NB4 (cell line): ENCODE measurements around the gene C22orf23.

Experiments used
- MYC ChIP-seq: IDR thresholded peaks from 2 replicates; pipeline ENCODE4 v1.6.1; 2011; ENCODE audit warnings: low read depth, low read length
- POLR2A ChIP-seq: IDR thresholded peaks from 2 replicates; pipeline ENCODE4 v1.6.1; 2011; ENCODE audit warnings: mild to moderate bottlenecking; ENCODE audit not compliant: insufficient read length; ENCODE audit errors: extremely low read depth
- TF ChIP-seq, protein P1 (sequence below): IDR thresholded peaks from one replicate; pipeline ENCODE4 v1.5.1; 2012; ENCODE audit warnings: low read depth, low read length
- TF ChIP-seq, protein P2 (sequence below): IDR thresholded peaks from 2 replicates; pipeline ENCODE4 v1.6.1; 2011; ENCODE audit warnings: low read depth, low read length

DNA sequence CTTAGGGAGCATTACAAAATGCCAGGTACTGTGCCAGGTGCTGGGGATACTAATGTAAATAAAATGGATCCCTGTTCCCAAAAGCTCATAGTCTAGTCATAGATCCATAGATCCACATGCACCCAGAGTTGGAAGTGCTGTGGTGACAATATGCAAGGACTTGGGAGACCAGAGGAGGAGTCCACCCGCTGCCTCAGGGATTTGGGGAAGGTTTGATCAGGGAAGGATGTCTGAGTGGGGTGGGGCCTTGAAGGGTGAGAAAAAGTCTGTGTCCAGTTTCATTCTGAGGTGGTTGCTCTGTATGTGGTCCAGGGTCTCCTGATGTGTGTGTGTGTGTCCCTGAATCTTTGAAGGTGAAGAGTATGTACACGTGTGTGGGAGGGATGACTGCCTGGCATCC lies 21.8 kb upstream of the C22orf23 start:
- TF ChIP-seq, protein P1, sequence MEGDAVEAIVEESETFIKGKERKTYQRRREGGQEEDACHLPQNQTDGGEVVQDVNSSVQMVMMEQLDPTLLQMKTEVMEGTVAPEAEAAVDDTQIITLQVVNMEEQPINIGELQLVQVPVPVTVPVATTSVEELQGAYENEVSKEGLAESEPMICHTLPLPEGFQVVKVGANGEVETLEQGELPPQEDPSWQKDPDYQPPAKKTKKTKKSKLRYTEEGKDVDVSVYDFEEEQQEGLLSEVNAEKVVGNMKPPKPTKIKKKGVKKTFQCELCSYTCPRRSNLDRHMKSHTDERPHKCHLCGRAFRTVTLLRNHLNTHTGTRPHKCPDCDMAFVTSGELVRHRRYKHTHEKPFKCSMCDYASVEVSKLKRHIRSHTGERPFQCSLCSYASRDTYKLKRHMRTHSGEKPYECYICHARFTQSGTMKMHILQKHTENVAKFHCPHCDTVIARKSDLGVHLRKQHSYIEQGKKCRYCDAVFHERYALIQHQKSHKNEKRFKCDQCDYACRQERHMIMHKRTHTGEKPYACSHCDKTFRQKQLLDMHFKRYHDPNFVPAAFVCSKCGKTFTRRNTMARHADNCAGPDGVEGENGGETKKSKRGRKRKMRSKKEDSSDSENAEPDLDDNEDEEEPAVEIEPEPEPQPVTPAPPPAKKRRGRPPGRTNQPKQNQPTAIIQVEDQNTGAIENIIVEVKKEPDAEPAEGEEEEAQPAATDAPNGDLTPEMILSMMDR = no peak
- TF ChIP-seq POLR2A (no peak), MYC (no peak)
- TF ChIP-seq, protein P2, sequence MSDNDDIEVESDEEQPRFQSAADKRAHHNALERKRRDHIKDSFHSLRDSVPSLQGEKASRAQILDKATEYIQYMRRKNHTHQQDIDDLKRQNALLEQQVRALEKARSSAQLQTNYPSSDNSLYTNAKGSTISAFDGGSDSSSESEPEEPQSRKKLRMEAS = no peak
